GM23338 (cell line): ENCODE measurements around the gene DHRS7B. TPM values are rescaled to one million over a fixed set of nuclear protein-coding genes. Genes with fewer than 3 reads are reported as not detected.

Experiments used
- ATAC-seq: fragments of 200-7000 bp; cut with Tn5 transposase; 3 replicates; pipeline ENCODE4 v1.9.1; 2020
- DNase-seq: peaks from one replicate; pipeline ENCODE4 v3.0.0-alpha.2; 2015; ENCODE audit warnings: low spot score
- H2AFZ ChIP-seq: fragments of 200-600 bp; sonication (generic); 2 replicates; pipeline ENCODE4 v1.8.0; 2016; ENCODE audit warnings: antibody characterized with exemption, mild to moderate bottlenecking, moderate library complexity
- H3F3A ChIP-seq: fragments of 200-600 bp; sonication (generic); replicated peaks from 2 replicates; pipeline ENCODE4 v1.8.0; 2017; ENCODE audit warnings: antibody characterized with exemption, mixed run types, low read depth
- H3K27ac ChIP-seq: fragments of 200-600 bp; sonication (generic); 2 replicates; pipeline ENCODE4 v1.6.1; 2016; ENCODE audit warnings: low read depth
- H3K27me3 ChIP-seq: fragments of 200-600 bp; sonication (generic); 2 replicates; pipeline ENCODE4 v1.8.0; 2016; ENCODE audit warnings: mild to moderate bottlenecking, mixed run types, moderate library complexity; ENCODE audit not compliant: insufficient read depth
- H3K36me3 ChIP-seq: fragments of 200-600 bp; sonication (generic); 2 replicates; pipeline ENCODE4 v1.8.0; 2016; ENCODE audit warnings: mild to moderate bottlenecking; ENCODE audit not compliant: insufficient read depth
- H3K4me1 ChIP-seq: fragments of 200-600 bp; sonication (generic); 2 replicates; pipeline ENCODE4 v1.8.0; 2016; ENCODE audit warnings: mild to moderate bottlenecking, moderate library complexity; ENCODE audit not compliant: insufficient read depth
- H3K4me2 ChIP-seq: fragments of 200-600 bp; sonication (generic); 2 replicates; pipeline ENCODE4 v1.7.1; 2017; ENCODE audit warnings: mixed run types
- H3K4me3 ChIP-seq: fragments of 200-600 bp; sonication (generic); 2 replicates; pipeline ENCODE4 v1.6.1; 2016; ENCODE audit warnings: mixed run types
- H3K79me2 ChIP-seq: fragments of 200-600 bp; sonication (generic); replicated peaks from 2 replicates; pipeline ENCODE4 v1.8.0; 2017; ENCODE audit warnings: mild to moderate bottlenecking; ENCODE audit not compliant: insufficient read depth
- H3K9me2 ChIP-seq: fragments of 200-600 bp; sonication (generic); 2 replicates; pipeline ENCODE4 v1.8.0; 2017; ENCODE audit not compliant: insufficient read depth
- H4K20me1 ChIP-seq: fragments of 200-600 bp; sonication (generic); replicated peaks from 2 replicates; pipeline ENCODE4 v1.8.0; 2017; ENCODE audit warnings: mild to moderate bottlenecking; ENCODE audit not compliant: insufficient read depth
- H3K27ac Mint-ChIP-seq: 2 replicates; pipeline ENCODE4 v1.8.0; 2020; ENCODE audit warnings: inconsistent platforms, mild to moderate bottlenecking, moderate library complexity, mixed read lengths
- H3K27me3 Mint-ChIP-seq: 3 replicates; pipeline ENCODE4 v1.8.0; 2022; ENCODE audit warnings: low read depth, mild to moderate bottlenecking, moderate library complexity, mixed read lengths, inconsistent platforms; ENCODE audit not compliant: insufficient read depth, poor library complexity
- H3K36me3 Mint-ChIP-seq: 3 replicates; pipeline ENCODE4 v1.8.0; 2021; ENCODE audit warnings: low read depth, mild to moderate bottlenecking, inconsistent platforms, moderate library complexity, mixed read lengths
- H3K4me1 Mint-ChIP-seq: 3 replicates; pipeline ENCODE4 v1.8.0; 2020; ENCODE audit warnings: mild to moderate bottlenecking, inconsistent platforms, mixed read lengths
- H3K4me3 Mint-ChIP-seq: 3 replicates; pipeline ENCODE4 v1.8.0; 2021; ENCODE audit warnings: moderate library complexity, mild to moderate bottlenecking, inconsistent platforms, mixed read lengths
- H3K9me3 Mint-ChIP-seq: 3 replicates; pipeline ENCODE4 v1.8.0; 2020; ENCODE audit warnings: moderate library complexity, mild to moderate bottlenecking, inconsistent platforms, mixed read lengths
- EZH2 ChIP-seq: fragments of 200-600 bp; sonication (generic); IDR thresholded peaks from one replicate; pipeline ENCODE4 v1.8.0; 2017; ENCODE audit warnings: antibody characterized with exemption, mild to moderate bottlenecking, low read depth; ENCODE audit not compliant: unreplicated experiment
- EZH2phosphoT487 ChIP-seq: fragments of 200-600 bp; sonication (generic); IDR thresholded peaks from one replicate; pipeline ENCODE4 v1.8.1; 2018; ENCODE audit warnings: antibody characterized with exemption; ENCODE audit not compliant: unreplicated experiment
- POLR2AphosphoS5 ChIP-seq: IDR thresholded peaks from 2 replicates; pipeline ENCODE4 v1.6.1; 2016; ENCODE audit warnings: antibody characterized with exemption, low read depth
- REST ChIP-seq: IDR thresholded peaks from one replicate; pipeline ENCODE4 v1.6.1; 2018; ENCODE audit warnings: antibody characterized with exemption; ENCODE audit not compliant: unreplicated experiment
- ZNF114 ChIP-seq: fragments of 250-450 bp; sonication (Bioruptor Pico); IDR thresholded peaks from 2 replicates; pipeline ENCODE4 v1.5.0; 2020; ENCODE audit warnings: mild to moderate bottlenecking, moderate library complexity
- ZNF462 ChIP-seq: fragments of 250-450 bp; sonication (Bioruptor Pico); IDR thresholded peaks from 2 replicates; pipeline ENCODE4 v1.5.0; 2020; ENCODE audit warnings: mild to moderate bottlenecking, moderate library complexity
- polyA plus RNA-seq: library from polyadenylated mRNA; unstranded; fragments of >200 nt; fragmentation: Nextera tagmentation; extraction: Ambion mirVana; gene quantifications from 2 replicates; pipeline ENCODE4 v1.2.1, GENCODE V29; 2016
- total RNA-seq: library from RNA; depleted of rRNA; stranded (reverse); fragments of >200 nt; shearing (Covaris generic); gene quantifications from 2 replicates; pipeline ENCODE4 v1.2.3, GENCODE V29; 2014

The DHRS7B gene
- total and polyA plus RNA-seq, 2 experiments from 2014 or later = 26.6 to 27.9 TPM

- TF ChIP-seq EZH2phosphoT487 (no peak), EZH2 (no peak), ZNF114 (CRISPR knock-in tag) (no peak)
Measured at GRCh38 chr17:21126645-21127508, at the start of gene DHRS7B (continued).

GRCh38 chr17:21077281-21077680 is 49.5 kb upstream of the DHRS7B start:
- H3F3A ChIP-seq = no peaks in the 10 kb centered on the region
- H3K4me1 Mint-ChIP-seq = peaks cover 27% of the 10 kb centered on the region
- ATAC-seq (no peak), DNase-seq (no peak)
- no peaks in the 10 kb centered on the region for H3K36me3 ChIP-seq
- H3K79me2 ChIP-seq = no peaks in the 10 kb centered on the region
- peaks cover 8% of the 10 kb centered on the region; the same call in 1 of the 3 replicates for H3K36me3 Mint-ChIP-seq
- peaks cover 8% of the 10 kb centered on the region for H3K27me3 Mint-ChIP-seq
- peaks cover 11% of the 10 kb centered on the region; the same call in 1 of the 2 replicates for H3K4me1 ChIP-seq
- H3K27me3 ChIP-seq = no peaks in the 10 kb centered on the region
- H3K27ac Mint-ChIP-seq = no peak overlapping the region
- no peak overlapping the region for H3K4me3 Mint-ChIP-seq
- no peak overlapping the region for H2AFZ ChIP-seq
- no peak overlapping the region for H3K4me3 ChIP-seq
- TF ChIP-seq POLR2AphosphoS5 (no peak), REST (no peak), ZNF462 (CRISPR knock-in tag) (no peak)
- H3K27ac ChIP-seq = no peak overlapping the region
- H3K4me2 ChIP-seq = no peak overlapping the region
- H3K9me2 ChIP-seq = 0 out of 2 replicates have a peak, but pooled peaks cover 4% of the 10 kb centered on the region
- H4K20me1 ChIP-seq = no peaks in the 10 kb centered on the region
- H3K9me3 Mint-ChIP-seq = peaks cover 10% of the 10 kb centered on the region
